Skeletal muscle tissue (tissue), 4 donors: Measurements from ENCODE around the gene ACAD9. TPM values are rescaled to one million over a fixed set of nuclear protein-coding genes. Genes with fewer than 3 reads are reported as not detected.

Experiments
- H3K27ac ChIP-seq: one replicate; pipeline ENCODE4 v1.7.0; 2013; ENCODE audit warnings: mild to moderate bottlenecking, low read depth, low read length, inconsistent platforms
- H3K27me3 ChIP-seq, 3 donors: one replicate each; pipeline ENCODE4 v1.7.0; 2013; ENCODE audit warnings: low read length in 3 of 3; ENCODE audit not compliant: control insufficient read depth in 3 of 3, insufficient read depth in 3 of 3
- H3K36me3 ChIP-seq, 3 donors: one replicate each; pipeline ENCODE4 v1.7.0; 2013; ENCODE audit warnings: low read length in 3 of 3; ENCODE audit not compliant: control insufficient read depth in 3 of 3, insufficient read depth in 3 of 3
- H3K4me1 ChIP-seq, 3 donors: one replicate each; pipeline ENCODE4 v1.7.0; 2013; ENCODE audit warnings: low read length in 3 of 3, mild to moderate bottlenecking in 3 of 3; ENCODE audit not compliant: control insufficient read depth in 3 of 3, insufficient read depth in 3 of 3
- H3K4me3 ChIP-seq, 3 donors: one replicate each; pipeline ENCODE4 v1.7.0; 2013; ENCODE audit warnings: low read length in 3 of 3
- H3K9ac ChIP-seq, 3 donors: one replicate each; pipeline ENCODE4 v1.7.0; 2013; ENCODE audit warnings: low read length in 3 of 3, mild to moderate bottlenecking in 3 of 3, moderate library complexity in 2 of 3, low read depth in 1 of 3
- H3K9me3 ChIP-seq, 3 donors: one replicate each; pipeline ENCODE4 v1.7.0; 2013; ENCODE audit warnings: low read length in 3 of 3; ENCODE audit not compliant: control insufficient read depth in 3 of 3
- total RNA-seq: library from RNA; depleted of rRNA; stranded (reverse); fragments of >200 nt; gene quantifications from one replicate; pipeline ENCODE4 v1.2.3, GENCODE V29; 2014
- donor health status: Osteomylitis.

ACAD9 gene
- total RNA-seq, 1 donor from 2014 or later: 32.9 TPM

DNA sequence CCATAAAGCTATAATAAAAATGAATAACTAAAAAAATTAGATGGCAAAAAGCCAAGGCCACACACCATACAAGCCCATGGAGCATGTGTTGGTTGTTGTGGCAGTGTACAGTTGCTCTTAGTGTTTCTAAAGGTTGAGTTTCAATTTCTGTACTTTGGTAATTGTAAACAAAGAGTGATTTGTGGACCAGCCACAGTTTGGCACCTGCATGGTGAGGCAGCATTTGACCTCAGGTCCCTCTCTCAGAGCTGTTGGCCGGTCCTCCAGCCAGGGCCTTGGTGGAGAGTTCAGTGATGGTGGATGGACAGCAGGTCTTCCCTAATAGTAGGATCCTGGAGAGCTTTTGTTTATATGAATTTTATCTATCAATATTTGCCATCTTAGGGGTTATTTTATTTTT, 5.6 kb downstream of the ACAD9 start:
- H3K27me3 ChIP-seq: no peaks in the 10 kb centered on the region
- no peak overlapping the region for H3K4me3 ChIP-seq
- peaks cover 13 to 15% (median 13%) of the 10 kb centered on the region in 3 donors for H3K36me3 ChIP-seq
- no peak overlapping the region for H3K9ac ChIP-seq
- peaks cover 27 to 29% (median 27%) of the 10 kb centered on the region in 3 donors for H3K4me1 ChIP-seq
- no peaks in the 10 kb centered on the region for H3K9me3 ChIP-seq
- H3K27ac ChIP-seq: no peak overlapping the region

DNA sequence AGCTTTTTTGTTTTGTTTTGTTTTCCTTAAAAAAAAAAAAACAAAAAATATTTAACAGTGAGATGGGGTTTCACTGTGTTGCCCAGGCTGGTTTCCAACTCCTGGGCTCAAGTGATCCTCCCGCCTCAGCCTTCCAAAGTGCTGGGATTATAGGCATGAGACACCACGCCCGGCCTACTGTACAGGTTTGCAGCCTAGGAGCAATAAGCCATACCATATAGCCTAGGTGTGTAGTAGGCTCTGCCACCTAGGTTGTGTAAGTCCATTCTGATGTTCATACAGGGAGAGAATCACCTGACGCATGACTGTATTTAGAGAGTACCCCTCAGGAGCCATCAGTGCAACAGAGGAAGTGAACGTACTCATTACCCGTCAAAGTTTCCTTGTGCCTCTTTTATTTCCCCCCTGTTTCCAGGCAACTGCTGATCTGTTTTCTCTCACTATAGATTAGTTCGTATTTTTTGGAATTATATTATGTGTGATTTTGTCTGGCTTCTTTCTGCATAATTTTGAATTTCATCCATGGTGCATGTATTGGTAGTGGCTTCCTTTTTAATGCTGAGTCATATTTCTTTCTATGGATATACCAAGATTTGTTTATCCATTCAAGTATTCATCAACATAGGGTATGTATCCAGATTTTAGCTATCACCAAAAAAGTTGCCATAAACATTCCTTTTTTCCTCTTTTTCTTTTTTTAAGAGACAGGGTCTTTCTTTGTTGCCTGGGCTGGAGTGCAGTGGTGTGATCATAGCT, 9.9 kb downstream of the ACAD9 start:
- H3K36me3 ChIP-seq: peaks cover 15 to 21% (median 19%) of the 10 kb centered on the region in 3 donors

DNA sequence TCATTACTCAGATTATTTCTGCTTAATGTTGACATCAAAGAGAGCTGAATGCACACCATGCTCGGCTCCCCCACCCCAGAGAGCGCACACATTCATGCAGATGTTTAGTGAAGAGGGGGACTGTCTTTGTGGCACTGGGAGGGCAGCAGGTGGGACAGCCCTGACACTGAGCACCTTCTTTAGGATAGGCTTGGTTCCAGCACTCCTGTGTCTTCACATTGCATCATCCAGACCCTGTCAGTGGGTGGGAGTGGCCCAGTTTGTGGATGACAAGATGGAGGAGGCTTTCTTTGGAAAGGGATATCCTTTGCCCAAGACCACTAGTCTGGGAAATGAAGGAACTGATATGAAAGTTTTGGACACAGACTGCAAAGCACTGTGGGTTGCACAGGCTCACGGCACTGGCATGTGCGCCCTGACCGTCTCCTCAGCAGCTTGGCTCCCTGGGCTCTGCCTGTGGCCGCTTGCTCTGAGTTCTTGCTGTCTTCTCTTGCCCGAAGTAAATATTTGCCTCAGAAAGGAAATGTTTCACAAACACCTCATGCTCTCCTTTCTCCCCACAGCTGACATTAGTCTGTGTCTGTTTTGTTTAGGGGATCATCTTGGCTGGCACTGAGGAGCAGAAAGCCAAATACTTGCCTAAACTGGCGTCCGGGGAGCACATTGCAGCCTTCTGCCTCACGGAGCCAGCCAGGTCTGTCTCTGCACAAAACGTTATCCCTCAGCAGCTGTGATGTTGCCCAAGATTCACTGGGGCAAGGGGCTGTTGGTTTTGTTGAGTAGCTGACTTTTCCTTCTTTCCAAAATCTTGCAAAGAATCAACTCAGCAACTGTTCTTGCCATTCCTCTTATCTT, 16.6 kb downstream of the ACAD9 start:
- Histone ChIP-seq H3K36me3 (peaks cover 51 to 65% (median 62%) of the 10 kb centered on the region in 3 donors), H3K27me3 (no peaks in the 10 kb centered on the region), H3K27ac (no peak overlapping the region), H3K4me3 (no peak overlapping the region), H3K9me3 (no peaks in the 10 kb centered on the region), H3K9ac (no peak overlapping the region), H3K4me1 (peaks cover 0 to 3% (median 3%) of the 10 kb centered on the region in 3 donors)

More for the DNA sequence above, 9.9 kb downstream of the ACAD9 start:
- no peaks in the 10 kb centered on the region for H3K4me1 ChIP-seq
- no peaks in the 10 kb centered on the region for H3K9me3 ChIP-seq
- no peak overlapping the region for H3K4me3 ChIP-seq
- no peaks in the 10 kb centered on the region for H3K27me3 ChIP-seq
- no peak overlapping the region for H3K27ac ChIP-seq
- H3K9ac ChIP-seq: no peak overlapping the region

DNA sequence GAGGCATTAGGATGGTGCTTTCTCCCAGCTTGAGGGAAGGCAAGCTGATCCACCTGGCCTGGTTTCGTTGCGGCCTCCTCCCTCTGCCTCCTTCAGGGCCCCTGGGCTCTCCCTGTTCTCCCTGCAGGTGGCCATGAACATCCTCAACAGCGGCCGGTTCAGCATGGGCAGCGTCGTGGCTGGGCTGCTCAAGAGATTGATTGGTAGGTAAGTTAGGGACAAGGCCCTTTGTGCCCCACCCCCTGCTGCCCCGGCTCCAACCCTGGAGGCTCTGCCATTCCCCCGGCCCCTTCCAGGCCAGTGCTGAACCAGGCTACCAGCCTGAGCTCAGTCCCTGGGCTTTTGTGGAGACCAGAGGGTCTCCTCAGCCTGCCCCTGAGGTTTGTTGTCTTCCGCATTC, 23.0 kb downstream of the ACAD9 start:
- Histone ChIP-seq H3K36me3 (peaks cover 88 to 93% (median 91%) of the 10 kb centered on the region in 3 donors), H3K27ac (no peak overlapping the region), H3K4me1 (peaks cover 0 to 3% (median 3%) of the 10 kb centered on the region in 3 donors), H3K9ac (no peak overlapping the region), H3K27me3 (no peaks in the 10 kb centered on the region), H3K9me3 (no peaks in the 10 kb centered on the region), H3K4me3 (no peak overlapping the region)

DNA sequence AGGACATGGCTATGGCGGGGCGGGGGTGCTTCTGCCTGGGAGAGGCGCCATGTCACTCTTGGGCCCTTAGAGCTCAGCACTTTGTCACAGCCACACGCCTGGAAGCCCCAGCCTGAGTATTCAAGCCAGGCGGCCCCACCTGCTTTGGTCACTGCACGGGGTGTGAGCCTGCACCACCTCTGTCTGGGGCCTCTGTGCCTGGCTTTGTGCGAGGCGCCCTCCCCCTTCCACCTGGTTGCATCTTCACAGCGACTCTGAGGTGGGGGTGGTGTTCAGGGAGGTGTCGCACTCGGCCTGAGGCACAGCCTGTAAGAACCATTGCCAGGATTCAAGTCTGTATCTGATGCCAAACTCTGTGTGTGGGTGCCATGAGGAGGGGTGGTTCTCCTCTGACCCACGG, 24.1 kb downstream of the ACAD9 start:
- H3K27me3 ChIP-seq: no peaks in the 10 kb centered on the region
- H3K9ac ChIP-seq: no peak overlapping the region
- peaks cover 91 to 93% (median 91%) of the 10 kb centered on the region in 3 donors for H3K36me3 ChIP-seq
- no peaks in the 10 kb centered on the region for H3K4me1 ChIP-seq
- no peak overlapping the region for H3K4me3 ChIP-seq
- no peak overlapping the region for H3K27ac ChIP-seq
- H3K9me3 ChIP-seq: no peaks in the 10 kb centered on the region

DNA sequence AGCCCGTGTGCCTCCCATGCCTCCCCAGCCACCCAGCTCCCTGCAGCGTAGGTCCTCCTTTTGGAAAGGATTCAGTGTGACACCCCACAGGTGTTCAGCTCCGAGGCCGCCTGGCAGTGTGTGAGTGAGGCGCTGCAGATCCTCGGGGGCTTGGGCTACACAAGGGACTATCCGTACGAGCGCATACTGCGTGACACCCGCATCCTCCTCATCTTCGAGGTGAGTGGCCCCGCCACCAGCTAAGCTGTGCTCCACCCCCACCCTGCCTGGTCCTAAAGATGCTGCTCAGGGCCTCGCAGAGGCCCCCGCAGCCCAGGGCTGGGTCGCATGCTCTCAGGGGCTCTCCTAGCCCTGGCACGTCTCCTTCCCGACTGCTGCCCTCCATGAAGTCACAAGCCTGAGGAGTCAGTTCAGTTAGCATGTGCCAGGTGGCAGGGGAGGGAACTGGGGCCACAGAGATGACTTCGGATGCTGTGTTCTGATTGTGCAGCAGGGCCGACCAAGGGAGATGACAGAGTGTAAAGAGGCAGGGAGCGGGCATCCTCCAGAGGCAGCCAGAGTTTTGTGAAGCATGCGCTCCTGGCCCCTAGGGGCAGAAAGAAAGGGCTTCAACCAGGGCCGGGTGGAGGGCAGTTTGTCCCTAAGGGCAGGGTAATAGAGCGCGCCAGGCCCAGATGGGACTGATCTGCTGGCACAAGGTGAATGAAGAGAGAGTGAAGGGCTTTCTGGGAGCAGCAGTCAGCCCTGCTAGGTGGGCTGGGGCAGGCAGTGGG, 26.8 kb downstream of the ACAD9 start:
- no peaks in the 10 kb centered on the region for H3K27me3 ChIP-seq
- H3K36me3 ChIP-seq: peaks cover 93 to 94% (median 94%) of the 10 kb centered on the region in 3 donors
- H3K27ac ChIP-seq: no peak overlapping the region
- no peaks in the 10 kb centered on the region for H3K9me3 ChIP-seq
- no peaks in the 10 kb centered on the region for H3K4me1 ChIP-seq
- H3K9ac ChIP-seq: no peak overlapping the region
- H3K4me3 ChIP-seq: no peak overlapping the region

DNA sequence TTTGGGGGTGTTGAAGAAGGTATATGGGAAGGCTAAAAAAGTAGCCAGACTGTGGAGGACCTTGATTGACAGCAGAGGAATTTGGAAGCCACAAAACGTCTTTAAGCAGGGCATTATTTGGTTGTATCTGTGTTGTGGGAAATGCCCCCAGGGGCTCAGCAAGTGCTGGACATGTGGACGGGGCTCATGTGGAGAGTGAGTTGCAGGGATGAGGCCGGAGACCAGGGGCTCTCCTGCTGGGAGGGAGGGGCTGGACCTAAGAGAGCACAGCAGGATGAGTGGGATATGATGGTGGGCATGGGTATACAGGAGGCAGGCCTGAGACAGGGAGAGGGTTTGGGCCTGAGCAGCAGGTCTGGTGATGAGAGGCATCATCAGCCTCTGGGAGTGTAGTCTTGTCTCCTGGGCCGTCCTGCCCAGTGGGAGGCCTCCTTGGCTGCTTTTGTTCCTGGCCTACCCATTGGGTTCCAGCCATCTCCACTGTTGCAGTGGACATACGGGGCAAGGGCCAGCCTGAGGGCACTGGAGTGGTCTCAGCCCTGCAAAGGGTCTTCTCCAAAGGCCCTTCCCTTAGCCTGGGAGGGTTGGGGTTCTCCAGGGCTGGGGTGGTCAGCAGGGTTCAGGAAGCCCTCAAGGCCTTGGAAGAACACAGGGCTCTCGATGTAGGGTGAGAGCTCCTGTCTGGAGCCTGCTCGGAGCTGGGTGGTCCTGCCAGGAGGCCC, 27.5 kb downstream of the ACAD9 start:
- no peak overlapping the region for H3K4me3 ChIP-seq
- H3K27me3 ChIP-seq: no peaks in the 10 kb centered on the region
- no peaks in the 10 kb centered on the region for H3K9me3 ChIP-seq
- H3K27ac ChIP-seq: no peak overlapping the region
- no peaks in the 10 kb centered on the region for H3K4me1 ChIP-seq
- H3K9ac ChIP-seq: no peak overlapping the region
- H3K36me3 ChIP-seq: peaks cover 92 to 95% (median 93%) of the 10 kb centered on the region in 3 donors

DNA sequence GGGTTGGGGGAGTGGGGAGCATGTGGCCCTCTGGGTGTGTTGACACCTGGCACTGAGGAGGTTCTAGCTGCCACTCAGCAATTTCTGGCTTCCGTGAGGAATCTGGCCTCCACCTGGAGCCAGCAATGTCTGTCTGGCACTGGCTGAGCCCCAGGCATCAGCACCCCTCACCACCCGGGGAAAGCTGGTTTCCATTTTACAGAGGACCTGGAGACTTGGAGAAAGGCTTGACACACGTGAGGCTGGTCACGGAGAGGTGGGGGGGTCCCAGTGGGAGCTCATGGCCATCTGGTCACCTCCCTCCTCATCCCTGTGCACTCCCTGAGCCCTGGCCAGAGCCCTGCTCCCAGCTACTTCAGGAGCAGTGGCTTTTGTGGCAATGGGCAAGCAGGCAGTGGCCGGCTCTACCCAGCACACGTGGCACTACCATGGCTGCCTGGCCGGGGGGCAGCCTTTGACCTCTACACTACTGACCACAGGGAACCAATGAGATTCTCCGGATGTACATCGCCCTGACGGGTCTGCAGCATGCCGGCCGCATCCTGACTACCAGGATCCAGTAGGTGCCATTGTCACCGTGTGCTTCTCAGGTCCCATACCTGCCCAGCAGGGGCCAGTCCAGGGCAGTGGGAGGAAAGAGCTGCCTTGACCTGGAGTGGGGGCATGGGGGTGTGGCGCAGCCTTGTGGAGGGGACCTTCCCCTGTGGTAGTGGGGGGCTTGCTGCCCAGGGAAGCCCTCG, 28.5 kb downstream of the ACAD9 start:
- Histone ChIP-seq H3K36me3 (peaks cover 92 to 95% (median 93%) of the 10 kb centered on the region in 3 donors), H3K4me3 (no peak overlapping the region), H3K9ac (no peak overlapping the region), H3K4me1 (no peaks in the 10 kb centered on the region), H3K27me3 (no peaks in the 10 kb centered on the region), H3K27ac (no peak overlapping the region), H3K9me3 (no peaks in the 10 kb centered on the region)

DNA sequence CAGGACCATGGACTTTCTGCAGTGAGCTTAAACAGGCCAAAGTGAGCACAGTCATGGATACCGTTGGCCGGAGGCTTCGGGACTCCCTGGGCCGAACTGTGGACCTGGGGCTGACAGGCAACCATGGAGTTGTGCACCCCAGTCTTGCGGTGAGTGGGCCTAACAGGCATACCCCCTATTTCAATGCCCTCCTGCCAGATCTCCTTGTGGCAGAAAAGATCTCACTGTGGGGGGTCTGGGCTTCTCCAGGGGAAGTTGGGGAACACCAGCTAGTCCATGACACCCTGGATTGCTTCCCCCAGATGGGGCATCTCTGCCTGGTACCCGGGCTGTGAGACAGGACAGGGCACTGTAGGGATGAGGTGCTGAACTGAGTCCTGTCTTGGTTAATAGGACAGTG, 29.5 kb downstream of the ACAD9 start:
- peaks cover 93 to 95% (median 94%) of the 10 kb centered on the region in 3 donors for H3K36me3 ChIP-seq
- no peak overlapping the region for H3K9ac ChIP-seq
- H3K27me3 ChIP-seq: no peaks in the 10 kb centered on the region
- no peaks in the 10 kb centered on the region for H3K9me3 ChIP-seq
- H3K4me3 ChIP-seq: no peak overlapping the region
- no peak overlapping the region for H3K27ac ChIP-seq
- no peaks in the 10 kb centered on the region for H3K4me1 ChIP-seq
